ENCODE data around the gene BEST2. TPM values are rescaled to one million over a fixed set of nuclear protein-coding genes. Genes with fewer than 3 reads are reported as not detected.

The BEST2 gene
- total RNA-seq, 2 donors from 2014 or later: not detected

Small RNA genes lying within 50 kb of the gene (microRNA-seq; reads per million reads assigned to microRNA genes)
- 0 to 0.32 reads per million in 2 donors for gene MIR5684 (ENCODE audit: borderline microRNAs expressed in 2 of 2)

Other genes starting within 250 kb of the BEST2 start
- 10 to 100 TPM; 11.8 to 12.6 TPM for gene ZNF564, start 200.3 kb upstream of the BEST2 start, total RNA-seq
- gene ZNF490, start 141.0 kb upstream of the BEST2 start, total RNA-seq: 1 to 10 TPM; 5.4 to 6.3 TPM
- gene ZNF791, start 140.9 kb upstream of the BEST2 start, total RNA-seq: 10 to 100 TPM; 26.8 to 28.5 TPM
- gene MAN2B1, start 85.0 kb upstream of the BEST2 start, total RNA-seq: 10 to 100 TPM; 57.2 to 95.8 TPM
- gene WDR83, start 85.0 kb upstream of the BEST2 start, total RNA-seq: 1 to 10 TPM; 6.7 to 6.9 TPM
- 10 to 100 TPM; 47.2 to 52.6 TPM for gene DHPS, start 69.9 kb upstream of the BEST2 start, total RNA-seq
- not detected for gene GNG14, start 63.8 kb upstream of the BEST2 start, total RNA-seq
- 1 to 10 TPM; 3.1 to 3.6 TPM for gene FBXW9, start 55.2 kb upstream of the BEST2 start, total RNA-seq
- 10 to 100 TPM; 57.5 to 59.2 TPM for gene TNPO2, start 27.9 kb upstream of the BEST2 start, total RNA-seq
- gene TRIR, start 17.1 kb upstream of the BEST2 start, total RNA-seq: 100 to 1,000 TPM; 109 to 121 TPM
- 10 to 100 TPM; 41.2 to 42.6 TPM for gene GET3, start 14.3 kb upstream of the BEST2 start, total RNA-seq
- gene HOOK2, start 23.8 kb downstream of the BEST2 start, total RNA-seq: 10 to 100 TPM; 20.2 to 21.7 TPM
- 100 to 1,000 TPM; 193 to 418 TPM for gene JUNB, start 39.7 kb downstream of the BEST2 start, total RNA-seq
- gene PRDX2, start 50.0 kb downstream of the BEST2 start, total RNA-seq: 100 to 1,000 TPM; 126 to 130 TPM
- 1 to 10 TPM in 1 of 2 donors, under 1 TPM in 1; 1.00 to 1.6 TPM for gene THSD8, start 50.3 kb downstream of the BEST2 start, total RNA-seq
- 1 to 10 TPM; 4.3 to 5.1 TPM for gene RNASEH2A, start 54.8 kb downstream of the BEST2 start, total RNA-seq
- gene RTBDN, start 82.8 kb downstream of the BEST2 start, total RNA-seq: not detected
- under 1 TPM in 1 of 2 donors, not detected in 1; 0.37 TPM for gene MAST1, start 86.7 kb downstream of the BEST2 start, total RNA-seq
- gene DNASE2, start 129.7 kb downstream of the BEST2 start, total RNA-seq: 10 to 100 TPM; 20.2 to 31.8 TPM
- under 1 TPM in 1 of 2 donors, not detected in 1; 0.33 TPM for gene KLF1, start 135.4 kb downstream of the BEST2 start, total RNA-seq
- gene GCDH, start 139.4 kb downstream of the BEST2 start, total RNA-seq: 10 to 100 TPM in 1 of 2 donors, 1 to 10 TPM in 1; 8.5 to 14.6 TPM
- not detected for gene SYCE2, start 167.5 kb downstream of the BEST2 start, total RNA-seq
- 10 to 100 TPM; 30.8 to 31.1 TPM for gene FARSA, start 181.9 kb downstream of the BEST2 start, total RNA-seq
- 100 to 1,000 TPM; 629 to 855 TPM for gene CALR, start 186.8 kb downstream of the BEST2 start, total RNA-seq
- 100 to 1,000 TPM in 1 of 2 donors, 10 to 100 TPM in 1; 90.9 to 124 TPM for gene RAD23A, start 194.1 kb downstream of the BEST2 start, total RNA-seq
- gene GADD45GIP1, start 205.4 kb downstream of the BEST2 start, total RNA-seq: 10 to 100 TPM; 18.1 to 20.7 TPM
- not detected for gene DAND5, start 217.8 kb downstream of the BEST2 start, total RNA-seq
- 100 to 1,000 TPM; 242 to 327 TPM for gene NFIX, start 243.7 kb downstream of the BEST2 start, total RNA-seq